ENCODE results near the gene NSDHL. TPM values are rescaled to one million over a fixed set of nuclear protein-coding genes. Genes with fewer than 3 reads are reported as not detected.

NSDHL gene
- total RNA-seq, 1 donor from 2014 or later: 8.8 TPM

DNA sequence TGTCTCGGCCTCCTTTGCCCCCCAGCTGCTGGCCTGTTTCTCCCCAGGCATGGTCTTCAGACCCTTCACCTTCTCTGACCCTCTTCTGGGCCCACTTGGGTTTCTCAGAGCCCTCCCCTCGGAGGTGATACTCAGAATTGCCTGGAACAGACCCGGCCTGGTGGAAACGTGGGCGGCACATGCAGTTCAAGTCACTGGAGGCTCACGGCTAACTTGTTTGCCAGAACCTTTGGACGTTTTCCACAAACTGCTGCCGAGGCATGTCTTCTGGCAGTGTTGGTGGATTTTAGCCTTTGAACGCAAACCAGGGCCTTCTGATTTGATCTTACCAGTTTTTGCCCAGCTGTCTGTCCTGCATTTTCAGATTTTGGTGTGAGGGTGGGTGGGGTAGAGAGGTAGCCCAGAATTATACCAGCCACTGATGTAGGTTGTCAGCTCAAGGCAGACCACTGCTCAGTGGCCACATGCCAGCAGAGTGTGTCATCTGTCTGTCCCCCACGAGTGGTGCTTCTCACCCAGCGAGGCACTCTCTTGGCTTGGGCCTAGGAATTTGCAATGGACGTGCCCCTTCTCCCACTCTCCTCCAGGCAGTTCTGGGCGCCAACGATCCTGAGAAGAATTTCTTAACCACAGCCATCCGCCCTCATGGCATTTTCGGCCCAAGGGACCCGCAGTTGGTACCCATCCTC, 34.5 kb downstream of the NSDHL start:
- H3K4me1 ChIP-seq: no peaks in the 10 kb centered on the region

DNA sequence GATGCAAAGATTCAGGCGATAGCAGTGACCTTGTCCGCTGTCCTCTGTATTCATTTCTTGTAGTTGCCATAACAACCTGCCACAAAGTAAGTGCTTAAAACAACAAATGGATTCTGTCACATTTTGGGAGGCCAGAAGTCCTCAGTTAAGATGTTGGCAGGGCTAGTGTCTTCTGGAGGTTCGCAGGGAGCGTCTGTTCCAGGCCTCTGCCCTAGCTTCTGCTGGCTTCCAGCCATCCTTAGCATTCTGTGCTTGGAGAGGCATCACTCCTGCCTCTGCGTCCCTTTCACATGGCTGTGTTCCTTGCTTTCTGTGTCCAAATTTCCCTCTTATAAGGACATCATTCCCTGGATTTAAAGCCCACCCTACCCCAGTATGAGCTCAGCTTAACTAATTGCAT, 35.5 kb downstream of the NSDHL start:
- Histone ChIP-seq H3K36me3 (peaks cover 7 to 21% of the 10 kb centered on the region in 2 donors), H3K27me3 (no peaks in the 10 kb centered on the region), H3K4me1 (no peaks in the 10 kb centered on the region), H3K4me3 (no peak overlapping the region), H3K9me3 (no peaks in the 10 kb centered on the region), H3K27ac (no peak overlapping the region)
- DNase-seq (ENCODE audit: low spot score in 2 of 2): no peak
- intact Hi-C loops (cut with DNase I): no loop called here
- TF ChIP-seq, protein P1, sequence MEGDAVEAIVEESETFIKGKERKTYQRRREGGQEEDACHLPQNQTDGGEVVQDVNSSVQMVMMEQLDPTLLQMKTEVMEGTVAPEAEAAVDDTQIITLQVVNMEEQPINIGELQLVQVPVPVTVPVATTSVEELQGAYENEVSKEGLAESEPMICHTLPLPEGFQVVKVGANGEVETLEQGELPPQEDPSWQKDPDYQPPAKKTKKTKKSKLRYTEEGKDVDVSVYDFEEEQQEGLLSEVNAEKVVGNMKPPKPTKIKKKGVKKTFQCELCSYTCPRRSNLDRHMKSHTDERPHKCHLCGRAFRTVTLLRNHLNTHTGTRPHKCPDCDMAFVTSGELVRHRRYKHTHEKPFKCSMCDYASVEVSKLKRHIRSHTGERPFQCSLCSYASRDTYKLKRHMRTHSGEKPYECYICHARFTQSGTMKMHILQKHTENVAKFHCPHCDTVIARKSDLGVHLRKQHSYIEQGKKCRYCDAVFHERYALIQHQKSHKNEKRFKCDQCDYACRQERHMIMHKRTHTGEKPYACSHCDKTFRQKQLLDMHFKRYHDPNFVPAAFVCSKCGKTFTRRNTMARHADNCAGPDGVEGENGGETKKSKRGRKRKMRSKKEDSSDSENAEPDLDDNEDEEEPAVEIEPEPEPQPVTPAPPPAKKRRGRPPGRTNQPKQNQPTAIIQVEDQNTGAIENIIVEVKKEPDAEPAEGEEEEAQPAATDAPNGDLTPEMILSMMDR (IDR thresholded peaks at IDR 0.05): no peak

More for the DNA sequence above, 34.5 kb downstream of the NSDHL start:
- no peak for DNase-seq (ENCODE audit: low spot score in 2 of 2)
- intact Hi-C loops (cut with DNase I): no loop called here
- no peak overlapping the region for H3K4me3 ChIP-seq
- no peak overlapping the region for H3K27ac ChIP-seq
- no peaks in the 10 kb centered on the region for H3K9me3 ChIP-seq
- TF ChIP-seq, protein P1 (IDR thresholded peaks at IDR 0.05): no peak
- H3K36me3 ChIP-seq: peaks cover 7 to 21% of the 10 kb centered on the region in 2 donors
- H3K27me3 ChIP-seq: no peaks in the 10 kb centered on the region

DNA sequence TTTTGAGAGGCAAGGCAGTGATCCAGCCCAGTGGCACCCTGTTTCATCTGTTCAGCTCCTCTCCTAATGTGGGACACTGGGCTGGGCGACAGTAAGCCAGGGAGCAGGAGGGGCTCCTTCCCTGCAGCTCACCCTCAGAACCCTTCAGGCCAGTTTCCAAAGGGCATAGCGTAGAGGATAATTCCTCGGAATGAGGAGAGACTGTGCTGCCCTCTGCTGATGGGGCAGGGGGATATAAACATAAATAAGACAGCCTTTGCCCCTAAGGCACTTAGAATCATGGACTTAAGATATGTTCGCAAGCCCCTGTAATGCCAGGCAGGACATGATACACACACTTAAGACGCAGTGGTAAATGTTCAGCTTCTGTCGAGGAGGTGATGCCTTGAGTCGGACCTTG, 39.1 kb downstream of the NSDHL start:
- no peaks in the 10 kb centered on the region for H3K4me1 ChIP-seq
- TF ChIP-seq, protein P1 (IDR thresholded peaks at IDR 0.05): no peak
- peaks cover 7 to 10% of the 10 kb centered on the region in 2 donors for H3K36me3 ChIP-seq
- DNase-seq (ENCODE audit: low spot score in 2 of 2): no peak
- no peak overlapping the region for H3K4me3 ChIP-seq
- no peaks in the 10 kb centered on the region for H3K9me3 ChIP-seq
- H3K27ac ChIP-seq: no peak overlapping the region
- H3K27me3 ChIP-seq: no peaks in the 10 kb centered on the region
- intact Hi-C loops (cut with DNase I): no loop called here

DNA sequence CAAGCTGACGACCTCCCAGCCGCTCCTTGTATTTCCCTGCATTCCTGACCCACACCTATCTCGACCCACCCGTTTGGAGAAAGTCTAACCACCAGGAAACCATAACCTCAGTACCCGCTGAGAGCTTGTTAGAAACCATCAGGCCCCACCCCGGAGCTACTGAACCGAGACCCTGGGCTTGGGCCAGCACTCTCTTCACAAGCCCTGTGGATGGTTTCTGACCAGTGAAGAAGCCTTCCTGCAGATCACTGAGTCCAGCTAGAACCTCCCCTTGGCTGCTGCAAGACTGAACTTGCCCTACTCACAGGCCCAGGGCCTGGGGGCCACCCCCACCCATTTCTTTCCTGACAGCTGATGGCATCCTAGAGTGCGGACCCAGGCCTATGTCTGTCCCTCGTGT, 40.4 kb downstream of the NSDHL start:
- Histone ChIP-seq H3K36me3 (peaks cover 7 to 10% of the 10 kb centered on the region in 2 donors), H3K4me3 (no peak overlapping the region), H3K27ac (no peak overlapping the region), H3K4me1 (no peaks in the 10 kb centered on the region), H3K9me3 (no peaks in the 10 kb centered on the region), H3K27me3 (no peaks in the 10 kb centered on the region)
- intact Hi-C loops (cut with DNase I): no loop called here
- TF ChIP-seq, protein P1 (IDR thresholded peaks at IDR 0.05): no peak
- no peak for DNase-seq (ENCODE audit: low spot score in 2 of 2)

DNA sequence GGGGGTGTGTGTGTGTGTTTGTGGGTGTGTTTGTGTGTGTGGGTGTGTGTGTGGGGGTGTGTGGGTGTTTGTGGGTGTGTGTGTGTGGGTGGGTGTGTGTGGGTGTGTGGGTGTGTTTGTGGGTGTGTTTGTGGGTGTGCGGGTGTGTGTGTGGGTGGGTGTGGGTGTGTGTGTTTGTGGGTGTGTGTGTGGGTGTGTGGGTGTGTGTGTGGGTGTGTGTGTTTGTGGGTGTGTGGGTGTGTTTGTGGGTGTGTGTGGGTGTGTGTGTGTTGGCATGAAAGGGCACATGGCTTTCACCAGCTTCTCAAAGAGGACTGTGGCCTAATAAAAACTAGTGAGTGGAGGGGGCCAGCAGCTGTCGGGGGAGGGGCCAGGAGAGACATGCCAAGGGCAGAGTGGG, 41.7 kb downstream of the NSDHL start:
- Histone ChIP-seq H3K36me3 (peaks cover 7 to 10% of the 10 kb centered on the region in 2 donors), H3K27me3 (no peaks in the 10 kb centered on the region), H3K4me3 (no peak overlapping the region), H3K4me1 (no peaks in the 10 kb centered on the region), H3K27ac (no peak overlapping the region), H3K9me3 (no peaks in the 10 kb centered on the region)
- intact Hi-C loops (cut with DNase I): no loop called here
- DNase-seq (ENCODE audit: low spot score in 2 of 2): no peak
- TF ChIP-seq, protein P1 (IDR thresholded peaks at IDR 0.05): no peak
